ENCODE data around the gene DOK3.
A peak's percentile ranks its signal among the peaks of the same experiment; 100 is the strongest.

The DOK3 gene

GRCh38 chr5:177512736-177513380 is 3.2 kb upstream of the DOK3 start:
- no peak for DNase-seq (ENCODE audit: low read depth in 2 of 2)

- no peak for DNase-seq (ENCODE audit: low read depth in 2 of 2)
Measured at GRCh38 chr5:177511796-177512675, 2.4 kb upstream of the DOK3 start.

GRCh38 chr5:177511181-177511580 is 1.6 kb upstream of the DOK3 start:
- no peak for DNase-seq (ENCODE audit: low read depth in 2 of 2)

DNA sequence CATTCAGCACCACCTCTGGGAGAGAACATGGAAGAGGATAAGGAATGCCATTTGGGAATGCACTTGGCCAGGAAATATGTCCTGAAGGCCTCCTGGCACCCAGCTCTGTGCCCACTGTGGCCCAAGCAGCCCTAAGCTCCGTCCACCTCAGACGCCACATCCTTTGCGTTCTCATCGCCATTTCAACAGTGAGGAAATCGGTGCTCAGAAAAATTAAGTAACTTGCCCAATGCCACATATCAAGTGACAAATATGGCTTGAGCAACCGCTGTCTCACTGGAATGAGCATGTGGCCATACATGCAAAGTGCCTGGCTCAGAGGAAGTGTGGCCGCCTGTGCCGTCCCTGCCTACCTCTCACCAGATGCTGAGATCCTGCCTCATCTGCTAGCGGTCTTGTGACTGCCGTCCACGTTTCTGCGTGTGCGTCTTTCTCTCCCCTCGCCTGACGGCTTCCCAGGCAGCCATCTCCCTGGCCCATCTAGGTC is 984 bp upstream of the DOK3 start:
- DNase-seq (ENCODE audit: low read depth in 2 of 2) = no peak

DNA sequence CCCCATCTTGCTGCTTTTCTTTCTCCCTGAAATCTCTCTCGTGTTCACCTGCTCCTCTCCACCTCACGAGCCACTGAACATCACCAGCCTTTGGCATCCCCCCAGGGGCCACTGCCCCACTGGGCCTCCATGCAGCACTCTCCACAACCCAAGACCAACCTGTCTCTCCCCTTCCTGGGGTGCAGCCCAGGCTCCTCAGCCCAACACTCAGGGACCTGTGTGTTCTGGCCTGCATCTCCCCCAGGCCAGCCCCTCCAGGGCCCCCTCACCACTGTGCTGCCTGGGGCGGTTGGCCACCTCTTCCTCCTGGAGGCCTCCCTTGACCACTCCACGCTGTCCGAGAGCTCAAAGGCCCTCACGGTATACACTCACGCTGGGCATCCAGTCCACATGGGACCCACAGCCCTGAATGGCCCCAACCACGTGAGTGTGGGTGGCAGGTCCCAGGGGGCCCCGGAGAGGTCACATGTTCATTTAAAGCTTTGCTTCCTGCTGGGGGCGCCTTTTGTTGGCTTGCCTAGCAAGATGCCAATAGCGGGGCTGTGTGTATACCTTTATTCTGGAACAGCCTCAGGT is 453 bp upstream of the DOK3 start:
- DNase-seq (ENCODE audit: low read depth in 2 of 2) = no peak

DNA sequence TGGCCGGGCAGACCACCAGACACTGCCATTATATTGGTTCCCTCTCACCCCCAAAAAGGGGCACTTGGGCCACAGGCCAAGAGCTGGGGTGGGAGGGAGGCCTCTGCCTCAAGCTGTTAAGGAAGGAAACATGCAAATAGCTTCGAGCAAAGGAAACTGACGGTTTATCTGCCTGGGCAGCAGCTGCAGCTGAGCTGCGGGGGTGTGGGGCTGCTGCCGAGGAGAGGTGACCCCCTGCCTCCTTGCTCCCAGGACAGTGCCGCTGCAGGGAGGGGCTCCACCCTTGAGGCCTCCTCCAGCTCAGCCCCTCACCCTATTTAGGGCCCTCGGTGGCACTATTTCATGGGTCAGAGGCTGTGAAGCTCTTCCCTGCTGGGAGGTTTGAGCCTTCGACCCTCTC is 789 bp downstream of the DOK3 start:
- DNase-seq (ENCODE audit: low read depth in 2 of 2) = no peak

DNA sequence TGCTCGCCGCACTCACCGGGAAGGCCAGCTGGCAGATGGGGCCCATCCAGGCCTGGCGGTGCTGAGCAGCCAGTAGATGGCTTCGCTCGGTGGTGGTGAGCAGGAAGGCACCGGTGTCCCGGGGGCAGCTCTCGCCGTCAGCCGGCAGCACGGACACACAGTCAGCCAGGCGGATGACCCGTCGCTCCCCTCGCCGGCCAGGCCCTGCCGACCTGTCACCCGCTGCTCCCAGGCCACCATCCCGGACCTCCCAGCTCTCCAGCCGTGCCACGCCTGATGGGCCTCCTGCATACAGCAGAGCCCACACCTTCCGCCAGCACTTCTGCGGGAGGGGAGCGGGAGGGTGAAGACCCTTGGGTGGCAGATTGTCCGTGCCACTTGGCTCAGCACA is 1.4 kb downstream of the DOK3 start:
- no peak for DNase-seq (ENCODE audit: low read depth in 2 of 2)

DNA sequence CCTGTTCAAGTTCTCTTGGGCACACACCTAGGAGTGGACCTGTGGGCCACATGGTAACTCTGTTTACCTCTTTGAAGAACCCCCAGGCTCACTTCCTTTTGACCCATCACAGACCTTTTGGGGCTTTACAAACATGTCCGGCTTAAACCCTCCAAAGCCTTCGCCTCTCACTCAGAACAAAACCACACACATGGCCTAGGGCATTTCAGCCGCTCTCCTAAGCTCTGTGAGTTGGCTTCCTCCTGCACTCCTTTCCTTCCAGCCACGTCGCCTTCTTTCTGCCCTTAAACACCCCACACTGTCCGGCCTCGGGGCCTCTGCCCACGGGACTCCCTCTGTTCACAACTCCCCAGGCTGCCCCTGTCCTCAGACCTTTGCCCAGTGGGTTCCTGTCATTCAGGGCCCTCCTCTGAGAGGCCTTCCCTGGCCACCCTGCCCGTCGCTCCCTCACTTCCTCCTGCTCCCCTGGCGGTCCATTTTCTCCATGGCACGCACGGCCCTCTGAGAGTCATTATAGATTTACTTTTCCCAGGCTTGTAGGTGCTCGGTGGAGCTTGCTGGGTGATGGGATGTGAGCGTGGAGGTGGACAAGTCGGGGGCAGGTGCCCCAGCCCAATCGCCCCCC is 1.9 kb downstream of the DOK3 start:
- no peak for DNase-seq (ENCODE audit: low read depth in 2 of 2)

GRCh38 chr5:177507165-177507564 is 2.5 kb downstream of the DOK3 start:
- no peak for DNase-seq (ENCODE audit: low read depth in 2 of 2)

GRCh38 chr5:177505075-177505474 is 4.6 kb downstream of the DOK3 start:
- no peak for DNase-seq (ENCODE audit: low read depth in 2 of 2)

DNA sequence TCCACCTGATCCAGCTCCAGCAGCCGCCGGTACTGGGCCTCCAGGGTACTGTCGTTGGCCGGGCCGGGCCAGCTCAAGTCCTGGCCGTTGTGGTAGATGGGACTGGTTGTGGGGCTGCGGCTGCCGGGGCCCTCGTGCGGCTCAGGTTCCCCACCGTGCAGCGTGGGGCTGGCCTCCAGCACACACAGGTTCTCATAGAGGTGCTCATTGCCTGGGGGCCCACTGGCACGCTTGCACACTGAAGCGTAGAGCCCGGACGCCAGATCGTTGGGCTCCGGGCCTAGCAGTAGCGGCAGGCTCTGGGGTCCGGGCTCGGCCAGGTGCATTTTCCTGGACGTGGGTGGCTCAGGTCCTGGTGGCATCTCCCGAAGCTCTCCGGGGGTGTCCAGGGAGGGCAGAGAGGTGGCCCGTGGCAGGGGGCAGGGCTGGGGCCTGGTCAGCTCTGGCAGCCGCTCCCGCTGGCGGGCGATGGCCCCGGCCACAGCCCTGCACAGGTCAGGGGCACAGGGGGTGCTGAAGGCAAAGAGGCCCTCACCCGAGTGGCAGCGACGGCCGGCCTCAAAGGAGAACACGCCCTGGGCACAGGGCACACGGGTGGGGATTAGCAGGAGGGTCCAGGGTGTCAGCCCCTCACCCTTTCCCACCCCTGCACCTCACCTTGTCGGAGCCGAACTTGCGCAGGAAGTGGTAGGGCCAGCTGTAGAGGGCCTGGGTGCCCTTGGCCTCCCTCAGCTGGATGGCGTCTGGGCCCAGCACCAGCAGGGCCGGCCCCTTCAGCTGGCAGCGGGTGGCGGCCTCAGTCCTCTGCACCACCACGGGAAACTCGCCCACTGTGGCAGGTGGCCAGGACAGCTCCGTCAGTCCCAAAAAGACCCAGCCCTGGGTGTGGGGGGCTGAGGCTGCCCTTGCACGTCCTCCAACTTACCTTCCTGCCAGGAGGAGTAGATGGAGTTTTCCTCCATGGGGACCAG is 5.3 kb downstream of the DOK3 start:
- no peak for DNase-seq (ENCODE audit: low read depth in 2 of 2)

GRCh38 chr5:177503351-177504085 is 6.1 kb downstream of the DOK3 start:
- no peak for DNase-seq (ENCODE audit: low read depth in 2 of 2)

DNA sequence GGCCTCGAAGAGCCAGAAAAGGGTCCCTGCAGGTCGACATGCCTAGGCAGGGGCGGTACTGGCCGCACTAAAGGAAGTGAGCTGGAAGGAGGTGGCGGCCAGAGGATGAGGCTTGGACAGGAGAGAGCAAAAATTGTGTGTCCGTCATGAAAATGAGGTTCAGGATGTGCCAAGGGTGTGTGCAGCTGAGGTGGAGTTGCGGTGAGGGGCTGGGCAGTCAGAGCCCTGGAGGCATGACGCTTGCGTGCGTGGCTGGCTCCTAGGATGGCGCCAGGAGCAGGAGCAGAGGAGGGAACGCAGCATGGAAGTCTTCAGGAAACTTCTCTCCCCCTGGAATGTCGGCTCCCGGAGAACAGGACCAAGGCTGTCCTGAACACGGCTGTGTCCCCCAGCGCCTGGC is 6.7 kb downstream of the DOK3 start:
- no peak for DNase-seq (ENCODE audit: low read depth in 2 of 2)

- no peak for DNase-seq (ENCODE audit: low read depth in 2 of 2)
Measured at GRCh38 chr5:177501874-177502678, 7.5 kb downstream of the DOK3 start.

DNA sequence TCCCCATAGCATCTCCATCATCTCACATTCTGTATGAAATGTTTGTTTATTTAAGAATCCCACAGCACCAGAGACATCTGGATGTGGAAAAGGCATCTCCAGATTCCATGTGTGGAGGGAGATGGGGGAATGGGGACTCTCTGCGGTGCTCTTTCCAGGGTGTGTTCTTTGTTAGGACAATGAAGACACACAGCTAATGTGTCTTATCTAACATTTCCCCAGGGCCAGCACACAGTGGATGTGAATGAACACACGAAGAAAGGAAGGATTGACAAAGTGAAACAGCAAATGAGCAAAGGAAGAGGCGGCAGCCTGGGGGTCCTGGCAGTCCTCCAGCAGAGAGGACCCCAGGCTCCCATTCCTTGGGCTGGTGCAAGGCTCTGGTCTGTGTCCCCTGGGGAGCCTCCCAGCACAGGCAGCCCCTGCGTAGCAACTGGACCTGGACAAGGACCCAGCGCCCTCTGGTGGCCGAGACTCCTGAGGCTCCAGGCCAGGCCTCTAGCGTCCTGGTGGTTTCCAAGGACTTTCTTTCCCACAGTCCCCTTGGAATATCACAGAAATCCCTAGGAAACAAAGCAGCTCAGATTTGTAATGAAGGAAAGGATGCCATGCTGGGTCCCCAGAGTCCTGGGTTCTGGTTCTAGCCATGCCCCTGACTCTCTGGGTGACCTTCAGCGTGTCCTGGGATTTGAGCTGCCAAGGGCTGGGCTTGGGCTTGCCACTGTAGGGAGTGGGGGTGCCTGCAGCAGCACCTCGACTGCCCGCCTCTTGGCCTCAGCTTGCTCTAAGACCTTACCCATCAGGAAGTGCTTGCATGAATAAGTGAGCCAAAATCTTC is 8.7 kb downstream of the DOK3 start:
- peak; percentile 76 to 83 for DNase-seq (ENCODE audit: low read depth in 2 of 2)

- DNase-seq (ENCODE audit: low read depth in 2 of 2) = no peak
Measured at GRCh38 chr5:177499842-177500241, 9.8 kb downstream of the DOK3 start.

DNA sequence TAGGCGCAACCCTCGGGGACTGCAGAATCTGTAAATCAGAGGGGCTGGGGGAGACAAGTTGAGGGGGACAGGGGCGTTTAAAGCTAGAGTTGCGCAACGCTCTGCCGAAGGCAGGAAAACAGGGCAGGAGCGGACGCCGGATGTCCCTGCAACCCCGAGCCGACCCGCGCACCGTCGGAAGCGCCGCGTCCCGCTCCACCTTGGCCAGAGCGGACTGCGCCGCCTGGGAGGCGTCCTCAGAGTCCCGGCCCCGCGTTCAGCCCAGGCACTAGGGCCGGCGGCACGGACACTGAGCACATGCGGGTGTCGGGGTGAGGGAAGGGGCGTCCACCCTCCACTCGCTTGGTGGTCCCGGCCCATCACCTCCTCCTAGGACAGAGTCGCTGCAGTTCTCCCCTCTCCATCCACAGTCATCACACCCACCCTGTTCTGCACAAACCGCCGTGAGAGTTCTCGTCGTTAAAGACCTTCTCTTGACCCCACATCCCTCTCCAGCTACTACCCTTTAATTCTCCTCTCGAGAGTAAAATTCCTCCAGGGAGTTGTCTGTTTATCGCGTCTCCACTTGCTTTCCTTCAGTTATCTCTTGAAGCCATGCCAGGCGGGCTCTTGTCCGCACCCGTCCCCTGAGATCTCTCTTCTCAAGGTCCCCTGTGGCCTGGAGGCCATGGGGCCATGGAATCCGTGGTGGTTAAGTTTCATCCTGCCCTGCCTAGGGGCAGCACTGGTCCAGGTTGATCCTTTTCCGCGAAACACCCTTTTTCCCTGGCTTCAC is 11.4 kb downstream of the DOK3 start:
- no peak for DNase-seq (ENCODE audit: low read depth in 2 of 2)
